Liver (tissue), 9 donors: ENCODE results near the gene ZDHHC8. TPM values are rescaled to one million over a fixed set of nuclear protein-coding genes. Genes with fewer than 3 reads are reported as not detected.

ENCODE experiments used
- DNase-seq: peaks from one replicate; pipeline ENCODE4 v3.0.0-alpha.2; 2017; ENCODE audit warnings: low spot score
- H3K27ac ChIP-seq, 2 donors: one replicate each; pipeline ENCODE4 v1.7.0; 2013; ENCODE audit warnings: inconsistent platforms in 2 of 2, low read length in 2 of 2, control low read depth in 1 of 2, low read depth in 1 of 2, mild to moderate bottlenecking in 1 of 2
- H3K27me3 ChIP-seq, 4 donors: one replicate each; pipeline versions ENCODE4 v1.6.1 to v1.7.0; 2013; ENCODE audit warnings: low read length in 3 of 4, inconsistent platforms in 1 of 4, mild to moderate bottlenecking in 1 of 4, moderate library complexity in 1 of 4; ENCODE audit not compliant: control insufficient read depth in 4 of 4, insufficient read depth in 4 of 4
- H3K36me3 ChIP-seq, 4 donors: one replicate each; pipeline versions ENCODE4 v1.6.1 to v1.7.0; 2013; ENCODE audit warnings: low read length in 3 of 4, mild to moderate bottlenecking in 3 of 4, low read depth in 1 of 4, moderate library complexity in 1 of 4; ENCODE audit not compliant: control insufficient read depth in 4 of 4, insufficient read depth in 3 of 4
- H3K4me1 ChIP-seq, 4 donors: one replicate each; pipeline versions ENCODE4 v1.6.1 to v1.7.0; 2013; ENCODE audit warnings: low read length in 3 of 4, mild to moderate bottlenecking in 3 of 4, moderate library complexity in 1 of 4; ENCODE audit not compliant: control insufficient read depth in 4 of 4, insufficient read depth in 4 of 4
- H3K4me3 ChIP-seq, 3 donors: one replicate each; pipeline versions ENCODE4 v1.6.1 to v1.7.0; 2013; ENCODE audit warnings: low read length in 3 of 3, control low read depth in 1 of 3, low read depth in 1 of 3, mild to moderate bottlenecking in 1 of 3
- H3K9ac ChIP-seq, 2 donors: one replicate each; pipeline ENCODE4 v1.7.0; 2013; ENCODE audit warnings: low read length in 2 of 2, mild to moderate bottlenecking in 2 of 2, moderate library complexity in 2 of 2, control low read depth in 1 of 2, low read depth in 1 of 2
- H3K9me3 ChIP-seq, 4 donors: one replicate each; pipeline versions ENCODE4 v1.6.1 to v1.7.0; 2013; ENCODE audit warnings: low read length in 3 of 4; ENCODE audit not compliant: control insufficient read depth in 4 of 4
- EGR1 ChIP-seq, 2 donors: IDR thresholded peaks; 2 replicates each; pipeline ENCODE4 v1.6.1; 2016 to 2018; ENCODE audit warnings: antibody characterized with exemption in 2 of 2, low read depth in 2 of 2
- FOXA1 ChIP-seq: IDR thresholded peaks from 2 replicates; pipeline ENCODE4 v1.6.1; 2016; ENCODE audit warnings: antibody characterized with exemption
- FOXA2 ChIP-seq: IDR thresholded peaks from 2 replicates; pipeline ENCODE4 v1.6.1; 2016; ENCODE audit warnings: antibody characterized with exemption
- GABPA ChIP-seq, 2 donors: IDR thresholded peaks in 1 of 2; conservative IDR thresholded peaks in 1 of 2; 2 replicates each; pipeline ENCODE4 v1.6.1; 2016; ENCODE audit warnings: antibody characterized with exemption in 2 of 2, mild to moderate bottlenecking in 1 of 2, moderate library complexity in 1 of 2
- HNF4A ChIP-seq, 2 donors: conservative IDR thresholded peaks; 2 replicates each; pipeline ENCODE4 v1.6.1; 2016; ENCODE audit warnings: antibody characterized with exemption in 2 of 2, mild to moderate bottlenecking in 2 of 2
- HNF4G ChIP-seq: IDR thresholded peaks from 2 replicates; pipeline ENCODE4 v1.6.1; 2016; ENCODE audit warnings: antibody characterized with exemption
- JUND ChIP-seq, 2 donors: IDR thresholded peaks; 2 replicates each; pipeline ENCODE4 v1.6.1; 2016; ENCODE audit warnings: antibody characterized with exemption in 2 of 2
- NR2F2 ChIP-seq: IDR thresholded peaks from 2 replicates; pipeline ENCODE4 v1.6.1; 2016; ENCODE audit warnings: antibody characterized with exemption
- RAD21 ChIP-seq, 2 donors: IDR thresholded peaks; 2 replicates each; pipeline ENCODE4 v1.6.1; 2016; ENCODE audit warnings: antibody characterized with exemption in 2 of 2, mild to moderate bottlenecking in 2 of 2
- RXRA ChIP-seq, 2 donors: IDR thresholded peaks; 2 replicates each; pipeline ENCODE4 v1.6.1; 2017 to 2018; ENCODE audit warnings: antibody characterized with exemption in 2 of 2, mild to moderate bottlenecking in 1 of 2
- SP1 ChIP-seq: IDR thresholded peaks from 2 replicates; pipeline ENCODE4 v1.6.1; 2018; ENCODE audit warnings: antibody characterized with exemption, mild to moderate bottlenecking
- TAF1 ChIP-seq: conservative IDR thresholded peaks from 2 replicates; pipeline ENCODE4 v1.6.1; 2016; ENCODE audit warnings: antibody characterized with exemption, mild to moderate bottlenecking
- YY1 ChIP-seq: IDR thresholded peaks from 2 replicates; pipeline ENCODE4 v1.6.1; 2016; ENCODE audit warnings: antibody characterized with exemption, mild to moderate bottlenecking
- ZBTB33 ChIP-seq: IDR thresholded peaks from 2 replicates; pipeline ENCODE4 v1.6.1; 2016; ENCODE audit warnings: antibody characterized with exemption
- WGBS: extraction: QIAGEN DNeasy Blood & Tissue Kit; methylation state at CpG from one replicate; pipeline ENCODE4 v1.1.7; 2013; 5-methylcytosine and 5-hydroxymethylcytosine counted together
- polyA plus RNA-seq, 2 donors: library from polyadenylated mRNA; stranded (reverse) in 1 of 2; unstranded in 1 of 2; fragments of 200-250 nt in 1 of 2; fragments of >200 nt in 1 of 2; fragmentation: Nextera tagmentation in 1 of 2; extraction: Ambion mirVana in 1 of 2; gene quantifications; one replicate each; pipeline versions ENCODE4 v1.2.1 to v1.2.3, GENCODE V29; 2013 to 2015
- total RNA-seq, 2 donors: library from RNA; depleted of rRNA; stranded (reverse); fragments of >200 nt; gene quantifications; one replicate each; pipeline ENCODE4 v1.2.3, GENCODE V29; 2014
- TF ChIP-seq, protein P1 (sequence below): IDR thresholded peaks from 2 replicates; pipeline ENCODE4 v1.6.1; 2016; ENCODE audit warnings: antibody characterized with exemption
- TF ChIP-seq, protein P2 (sequence below): IDR thresholded peaks from 2 replicates; pipeline ENCODE4 v1.6.1; 2016; ENCODE audit warnings: antibody characterized with exemption, mild to moderate bottlenecking
- TF ChIP-seq, protein P3 (sequence below): fragments of 150-350 bp; IDR thresholded peaks from 2 replicates; pipeline ENCODE4 v1.5.1; 2017; ENCODE audit warnings: improper control_type of control experiment, low read depth, low read length; ENCODE audit not compliant: missing input control
- TF ChIP-seq, protein P4 (sequence below): IDR thresholded peaks from 2 replicates; pipeline ENCODE4 v1.6.1; 2016; ENCODE audit warnings: antibody characterized with exemption
- donor health status: healthy.
- donor health status: healthy.
- donor health status: healthy.
- donor health status: healthy.
- donor health status: healthy.

ZDHHC8 gene
- total and polyA plus RNA-seq, 4 donors, result 2.9 to 11.8 (median 6.8) TPM

DNA sequence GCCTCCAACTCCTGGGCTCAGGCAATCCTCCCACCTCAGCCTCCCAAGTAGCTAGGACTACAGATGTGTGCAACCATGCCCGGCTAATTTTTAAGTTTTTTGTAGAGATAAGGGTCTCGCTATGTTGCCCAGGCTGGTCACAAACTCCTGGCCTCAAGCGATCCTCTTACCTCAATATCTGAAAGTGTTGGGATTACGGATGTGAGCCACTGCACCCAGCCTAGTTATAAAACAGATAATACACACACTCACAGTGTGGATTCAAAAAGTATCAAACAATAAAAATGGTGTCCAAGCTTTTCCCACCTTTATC lies 19.6 kb downstream of the ZDHHC8 start:
- Histone ChIP-seq H3K27me3 (no peaks in the 10 kb centered on the region), H3K27ac (no peak overlapping the region), H3K36me3 (no peaks in the 10 kb centered on the region), H3K9ac (no peak overlapping the region), H3K9me3 (no peaks in the 10 kb centered on the region), H3K4me3 (no peak overlapping the region), H3K4me1 (no peaks in the 10 kb centered on the region)
- TF ChIP-seq ZBTB33, result no peak
- no peak for TF ChIP-seq EGR1 (IDR thresholded peaks at IDR 0.05; ENCODE audit: low read depth in 2 of 2)
- TF ChIP-seq, protein P1, sequence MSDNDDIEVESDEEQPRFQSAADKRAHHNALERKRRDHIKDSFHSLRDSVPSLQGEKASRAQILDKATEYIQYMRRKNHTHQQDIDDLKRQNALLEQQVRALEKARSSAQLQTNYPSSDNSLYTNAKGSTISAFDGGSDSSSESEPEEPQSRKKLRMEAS, result no peak
- no peak for TF ChIP-seq JUND (IDR thresholded peaks at IDR 0.05)
- no peak for TF ChIP-seq YY1
- TF ChIP-seq RXRA (IDR thresholded peaks at IDR 0.05), result no peak
- no peak for TF ChIP-seq FOXA2
- TF ChIP-seq FOXA1, result no peak
- TF ChIP-seq HNF4G, result no peak
- WGBS, result 88% methylated on average over 4 of the region's 4 CpGs
- DNase-seq, result no peak

- Histone ChIP-seq H3K36me3 (no peaks in the 10 kb centered on the region), H3K27ac (no peak overlapping the region), H3K4me3 (no peak overlapping the region), H3K9ac (no peak overlapping the region), H3K4me1 (no peaks in the 10 kb centered on the region), H3K9me3 (no peaks in the 10 kb centered on the region), H3K27me3 (no peaks in the 10 kb centered on the region)
- WGBS, result 86% methylated on average over 14 of the region's 14 CpGs
- no peak for DNase-seq
- TF ChIP-seq HNF4A (conservative IDR thresholded peaks at IDR 0.05) (no peak), YY1 (no peak), RAD21 (IDR thresholded peaks at IDR 0.05) (no peak), NR2F2 (no peak), TAF1 (no peak), RXRA (IDR thresholded peaks at IDR 0.05) (no peak), HNF4G (no peak), SP1 (no peak), GABPA (IDR thresholded peaks at IDR 0.05 in 1 of 2, conservative IDR thresholded peaks at IDR 0.05 in 1 of 2) (no peak), ZBTB33 (no peak), FOXA1 (no peak), JUND (IDR thresholded peaks at IDR 0.05) (no peak), FOXA2 (no peak), EGR1 (IDR thresholded peaks at IDR 0.05; ENCODE audit: low read depth in 2 of 2) (no peak)
- TF ChIP-seq, protein P2, sequence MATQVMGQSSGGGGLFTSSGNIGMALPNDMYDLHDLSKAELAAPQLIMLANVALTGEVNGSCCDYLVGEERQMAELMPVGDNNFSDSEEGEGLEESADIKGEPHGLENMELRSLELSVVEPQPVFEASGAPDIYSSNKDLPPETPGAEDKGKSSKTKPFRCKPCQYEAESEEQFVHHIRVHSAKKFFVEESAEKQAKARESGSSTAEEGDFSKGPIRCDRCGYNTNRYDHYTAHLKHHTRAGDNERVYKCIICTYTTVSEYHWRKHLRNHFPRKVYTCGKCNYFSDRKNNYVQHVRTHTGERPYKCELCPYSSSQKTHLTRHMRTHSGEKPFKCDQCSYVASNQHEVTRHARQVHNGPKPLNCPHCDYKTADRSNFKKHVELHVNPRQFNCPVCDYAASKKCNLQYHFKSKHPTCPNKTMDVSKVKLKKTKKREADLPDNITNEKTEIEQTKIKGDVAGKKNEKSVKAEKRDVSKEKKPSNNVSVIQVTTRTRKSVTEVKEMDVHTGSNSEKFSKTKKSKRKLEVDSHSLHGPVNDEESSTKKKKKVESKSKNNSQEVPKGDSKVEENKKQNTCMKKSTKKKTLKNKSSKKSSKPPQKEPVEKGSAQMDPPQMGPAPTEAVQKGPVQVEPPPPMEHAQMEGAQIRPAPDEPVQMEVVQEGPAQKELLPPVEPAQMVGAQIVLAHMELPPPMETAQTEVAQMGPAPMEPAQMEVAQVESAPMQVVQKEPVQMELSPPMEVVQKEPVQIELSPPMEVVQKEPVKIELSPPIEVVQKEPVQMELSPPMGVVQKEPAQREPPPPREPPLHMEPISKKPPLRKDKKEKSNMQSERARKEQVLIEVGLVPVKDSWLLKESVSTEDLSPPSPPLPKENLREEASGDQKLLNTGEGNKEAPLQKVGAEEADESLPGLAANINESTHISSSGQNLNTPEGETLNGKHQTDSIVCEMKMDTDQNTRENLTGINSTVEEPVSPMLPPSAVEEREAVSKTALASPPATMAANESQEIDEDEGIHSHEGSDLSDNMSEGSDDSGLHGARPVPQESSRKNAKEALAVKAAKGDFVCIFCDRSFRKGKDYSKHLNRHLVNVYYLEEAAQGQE, result no peak
- TF ChIP-seq, protein P3, sequence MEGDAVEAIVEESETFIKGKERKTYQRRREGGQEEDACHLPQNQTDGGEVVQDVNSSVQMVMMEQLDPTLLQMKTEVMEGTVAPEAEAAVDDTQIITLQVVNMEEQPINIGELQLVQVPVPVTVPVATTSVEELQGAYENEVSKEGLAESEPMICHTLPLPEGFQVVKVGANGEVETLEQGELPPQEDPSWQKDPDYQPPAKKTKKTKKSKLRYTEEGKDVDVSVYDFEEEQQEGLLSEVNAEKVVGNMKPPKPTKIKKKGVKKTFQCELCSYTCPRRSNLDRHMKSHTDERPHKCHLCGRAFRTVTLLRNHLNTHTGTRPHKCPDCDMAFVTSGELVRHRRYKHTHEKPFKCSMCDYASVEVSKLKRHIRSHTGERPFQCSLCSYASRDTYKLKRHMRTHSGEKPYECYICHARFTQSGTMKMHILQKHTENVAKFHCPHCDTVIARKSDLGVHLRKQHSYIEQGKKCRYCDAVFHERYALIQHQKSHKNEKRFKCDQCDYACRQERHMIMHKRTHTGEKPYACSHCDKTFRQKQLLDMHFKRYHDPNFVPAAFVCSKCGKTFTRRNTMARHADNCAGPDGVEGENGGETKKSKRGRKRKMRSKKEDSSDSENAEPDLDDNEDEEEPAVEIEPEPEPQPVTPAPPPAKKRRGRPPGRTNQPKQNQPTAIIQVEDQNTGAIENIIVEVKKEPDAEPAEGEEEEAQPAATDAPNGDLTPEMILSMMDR, result no peak
- TF ChIP-seq, protein P1, result no peak
- TF ChIP-seq, protein P4, sequence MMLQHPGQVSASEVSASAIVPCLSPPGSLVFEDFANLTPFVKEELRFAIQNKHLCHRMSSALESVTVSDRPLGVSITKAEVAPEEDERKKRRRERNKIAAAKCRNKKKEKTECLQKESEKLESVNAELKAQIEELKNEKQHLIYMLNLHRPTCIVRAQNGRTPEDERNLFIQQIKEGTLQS, result no peak
Observed at GRCh38 chr22:20152464-20152890, 20.9 kb downstream of the ZDHHC8 start.
